Measurements from ENCODE around the gene PLIN1. TPM values are rescaled to one million over a fixed set of nuclear protein-coding genes. Genes with fewer than 3 reads are reported as not detected.

Gene PLIN1
- total and polyA plus RNA-seq, 7 donors, result 0.79 to 8.3 (median 4.4) TPM

- Histone ChIP-seq H3K27me3 (ENCODE audit: insufficient read depth in 3 of 3, low read length in 2 of 3) (no peaks in the 10 kb centered on the region), H3K4me1 (peaks cover 13% of the 10 kb centered on the region), H3K4me3 (no peak overlapping the region), H3K9me3 (no peaks in the 10 kb centered on the region), H3K27ac (no peak overlapping the region), H3K36me3 (ENCODE audit: insufficient read depth in 1 of 2, low read depth in 1 of 2) (no peaks in the 10 kb centered on the region)
- 70 to 81% (median 78%) methylated on average over 11 to 13 of the region's 13 CpGs for WGBS, 3 donors
- DNase-seq (no peak), ATAC-seq (peak in 1 of 4 donors; percentile 5)
- TF ChIP-seq CTCF (IDR thresholded peaks at IDR 0.05), result no peak
- intact Hi-C loops (cut with DNase I), result no loop called here
Observed at GRCh38 chr15:89666858-89667705, 12.1 kb downstream of the PLIN1 start.

- Histone ChIP-seq H3K27me3 (ENCODE audit: insufficient read depth in 3 of 3, low read length in 2 of 3) (no peaks in the 10 kb centered on the region), H3K4me3 (peak overlapping the region; percentile 70), H3K36me3 (ENCODE audit: insufficient read depth in 1 of 2, low read depth in 1 of 2) (no peaks in the 10 kb centered on the region), H3K9me3 (no peaks in the 10 kb centered on the region), H3K4me1 (peaks cover 13% of the 10 kb centered on the region), H3K27ac (peak overlapping the region; percentile 65)
- no peak for TF ChIP-seq CTCF (IDR thresholded peaks at IDR 0.05)
- intact Hi-C loops (cut with DNase I), result no loop called here
- WGBS, 3 donors, result 92 to 97% (median 93%) methylated on average over 8 of the region's 8 CpGs
- ATAC-seq, result peak in 3 of 4 donors; percentile 5 to 39 (median 22)
- DNase-seq, result no peak
Observed at GRCh38 chr15:89666184-89666857, 12.8 kb downstream of the PLIN1 start.

- WGBS, 3 donors, result 3 to 12% (median 4%) methylated on average over 36 to 72 of the region's 72 CpGs
- no peaks in the 10 kb centered on the region for H3K9me3 ChIP-seq
- ATAC-seq (peak; percentile 56 to 82 (median 64)), DNase-seq (peak; percentile 74 to 85)
- TF ChIP-seq CTCF (IDR thresholded peaks at IDR 0.05), result no peak
- H3K27me3 ChIP-seq (ENCODE audit: insufficient read depth in 3 of 3, low read length in 2 of 3), result no peaks in the 10 kb centered on the region
- peak overlapping the region; percentile 65 for H3K27ac ChIP-seq
- peaks cover 13% of the 10 kb centered on the region for H3K4me1 ChIP-seq
- H3K36me3 ChIP-seq (ENCODE audit: insufficient read depth in 1 of 2, low read depth in 1 of 2), result no peaks in the 10 kb centered on the region
- intact Hi-C loops (cut with DNase I), result no loop called here
- peak overlapping the region; percentile 70 for H3K4me3 ChIP-seq
Observed at GRCh38 chr15:89665449-89666181, 13.6 kb downstream of the PLIN1 start.

GRCh38 chr15:89664441-89665350, 14.5 kb downstream of the PLIN1 start:
- 79 to 85% (median 81%) methylated on average over 13 of the region's 13 CpGs for WGBS, 3 donors
- peak overlapping the region; percentile 65 for H3K27ac ChIP-seq
- H3K27me3 ChIP-seq (ENCODE audit: insufficient read depth in 3 of 3, low read length in 2 of 3), result no peaks in the 10 kb centered on the region
- no peaks in the 10 kb centered on the region for H3K9me3 ChIP-seq
- intact Hi-C loops (cut with DNase I), result no loop called here
- H3K4me3 ChIP-seq, result peak overlapping the region; percentile 70
- DNase-seq (no peak), ATAC-seq (no peak)
- no peaks in the 10 kb centered on the region for H3K36me3 ChIP-seq (ENCODE audit: insufficient read depth in 1 of 2, low read depth in 1 of 2)
- H3K4me1 ChIP-seq, result peaks cover 13% of the 10 kb centered on the region
- no peak for TF ChIP-seq CTCF (IDR thresholded peaks at IDR 0.05)

Data from psoas muscle (tissue), 8 donors.